Esophagus muscularis mucosa (tissue), 4 donors: ENCODE measurements around the gene GHRL.

Source experiments
- CTCF ChIP-seq, 3 experiments: fragments of 200-600 bp in 2 of 3; fragments of 450-650 bp in 1 of 3; sonication (generic) in 2 of 3; IDR thresholded peaks; one replicate each; pipeline ENCODE4 v1.5.1; 2017 to 2019; ENCODE audit warnings: antibody characterized with exemption in 3 of 3, mild to moderate bottlenecking in 2 of 3, moderate library complexity in 1 of 3
- EP300 ChIP-seq: sonication (generic); formaldehyde crosslinking; IDR thresholded peaks from one replicate; pipeline ENCODE4 v1.6.1; 2017; ENCODE audit warnings: antibody characterized with exemption
- POLR2A ChIP-seq: fragments of 450-650 bp; IDR thresholded peaks from one replicate; pipeline ENCODE4 v1.6.1; 2017; ENCODE audit warnings: antibody characterized with exemption, moderate library complexity, mild to moderate bottlenecking, low read depth
- POLR2AphosphoS5 ChIP-seq, 2 donors: sonication (generic); formaldehyde crosslinking; IDR thresholded peaks; one replicate each; pipeline ENCODE4 v1.6.1; 2017; ENCODE audit warnings: antibody characterized with exemption in 2 of 2

GRCh38 chr3:10260211-10260701, 32.5 kb downstream of the GHRL start:
- TF ChIP-seq CTCF (IDR thresholded peaks at IDR 0.05) (no peak), POLR2AphosphoS5 (IDR thresholded peaks at IDR 0.05) (no peak), POLR2A (no peak), EP300 (no peak)
